Endothelial cell of umbilical vein (primary cell): ENCODE data around the gene ADAM19.

ENCODE experiments used
- EZH2 ChIP-seq: IDR thresholded peaks from 2 replicates; pipeline ENCODE4 v1.6.1; 2012; ENCODE audit warnings: borderline replicate concordance, low read depth, mild to moderate bottlenecking, moderate library complexity, low read length, inconsistent platforms; ENCODE audit not compliant: severe bottlenecking
- GATA2 ChIP-seq: IDR thresholded peaks from 2 replicates; pipeline ENCODE4 v1.7.0; 2011; ENCODE audit warnings: low read depth, mild to moderate bottlenecking, moderate library complexity, mixed read lengths, low read length; ENCODE audit not compliant: insufficient read length, insufficient read depth
- TF ChIP-seq, protein P1 (sequence below), 2 donors: IDR thresholded peaks; 1 replicate in 1 of 2; 2 replicates in 1 of 2; pipeline ENCODE4 v1.5.1; 2011; ENCODE audit warnings: low read length in 2 of 2, mild to moderate bottlenecking in 2 of 2, moderate library complexity in 2 of 2, control low read depth in 1 of 2, inconsistent platforms in 1 of 2, low read depth in 1 of 2; ENCODE audit not compliant: insufficient read depth in 1 of 2; ENCODE audit errors: extremely low read depth in 1 of 2

DNA sequence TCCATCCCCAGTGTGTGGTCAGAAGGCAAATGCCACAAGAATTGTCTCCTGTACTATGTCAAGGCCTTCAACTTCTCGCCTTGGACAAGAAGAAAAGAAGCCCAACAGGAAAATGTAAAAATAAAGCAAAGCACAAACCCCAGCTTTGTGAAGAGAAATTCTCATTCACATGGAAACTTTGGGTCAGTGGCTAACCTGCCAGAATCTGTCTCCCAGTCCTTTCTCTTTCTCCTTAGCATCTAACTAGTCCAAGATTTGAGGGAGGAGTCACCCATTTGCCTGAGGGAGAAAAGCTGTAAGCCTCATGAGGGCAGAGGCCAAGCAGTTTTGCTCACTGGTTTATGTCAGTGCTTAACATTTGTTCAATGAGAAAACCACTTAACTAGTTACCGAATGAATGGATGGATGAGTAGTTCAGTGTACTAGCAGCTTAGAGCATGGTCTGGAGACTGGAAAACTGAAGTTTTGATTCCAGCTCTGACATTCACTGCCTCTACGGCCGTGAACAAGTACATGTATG lies 36.0 kb downstream of the ADAM19 start:
- TF ChIP-seq GATA2 = no peak
- TF ChIP-seq, protein P1, sequence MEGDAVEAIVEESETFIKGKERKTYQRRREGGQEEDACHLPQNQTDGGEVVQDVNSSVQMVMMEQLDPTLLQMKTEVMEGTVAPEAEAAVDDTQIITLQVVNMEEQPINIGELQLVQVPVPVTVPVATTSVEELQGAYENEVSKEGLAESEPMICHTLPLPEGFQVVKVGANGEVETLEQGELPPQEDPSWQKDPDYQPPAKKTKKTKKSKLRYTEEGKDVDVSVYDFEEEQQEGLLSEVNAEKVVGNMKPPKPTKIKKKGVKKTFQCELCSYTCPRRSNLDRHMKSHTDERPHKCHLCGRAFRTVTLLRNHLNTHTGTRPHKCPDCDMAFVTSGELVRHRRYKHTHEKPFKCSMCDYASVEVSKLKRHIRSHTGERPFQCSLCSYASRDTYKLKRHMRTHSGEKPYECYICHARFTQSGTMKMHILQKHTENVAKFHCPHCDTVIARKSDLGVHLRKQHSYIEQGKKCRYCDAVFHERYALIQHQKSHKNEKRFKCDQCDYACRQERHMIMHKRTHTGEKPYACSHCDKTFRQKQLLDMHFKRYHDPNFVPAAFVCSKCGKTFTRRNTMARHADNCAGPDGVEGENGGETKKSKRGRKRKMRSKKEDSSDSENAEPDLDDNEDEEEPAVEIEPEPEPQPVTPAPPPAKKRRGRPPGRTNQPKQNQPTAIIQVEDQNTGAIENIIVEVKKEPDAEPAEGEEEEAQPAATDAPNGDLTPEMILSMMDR (IDR thresholded peaks at IDR 0.05; ENCODE audit: extremely low read depth in 1 of 2, insufficient read depth in 1 of 2, low read depth in 1 of 2, low read length in 2 of 2) = no peak
- TF ChIP-seq EZH2 = no peak
